OCI-LY1 (cell line): ENCODE results near the gene NKD1.

ENCODE experiments used
- CTCF ChIP-seq: fragments of 200-600 bp; sonication (generic), shearing (Covaris generic); IDR thresholded peaks from 2 replicates; pipeline ENCODE4 v1.5.1; 2017; ENCODE audit warnings: mild to moderate bottlenecking, antibody characterized with exemption, low read length, moderate library complexity, mixed read lengths
- EZH2 ChIP-seq: fragments of 200-600 bp; sonication (generic), shearing (Covaris generic); IDR thresholded peaks from 2 replicates; pipeline ENCODE4 v1.8.0; 2017; ENCODE audit warnings: borderline replicate concordance, mixed run types, mild to moderate bottlenecking, antibody characterized with exemption, low read length, moderate library complexity, mixed read lengths

- TF ChIP-seq CTCF (no peak), EZH2 (no peak)
Observed at GRCh38 chr16:50548909-50549560, 839 bp downstream of the NKD1 start.
